T47D (cell line): ENCODE results near the gene NOTCH1.
A peak's percentile ranks its signal among the peaks of the same experiment; 100 is the strongest.

Experiments used
- DNase-seq, 2 experiments: peaks; one replicate each; pipeline versions ENCODE4 v3.0.0 to v3.0.0-alpha.2; 2011 to 2012; ENCODE audit warnings: low read depth in 1 of 2, low spot score in 1 of 2
- JUND ChIP-seq: IDR thresholded peaks from 2 replicates; pipeline ENCODE4 v1.6.1; 2012; ENCODE audit warnings: low read depth
- in situ Hi-C: cut with HindIII; loops from 2 replicates; pipeline ENCODE4 v1.10.0; 2016; ENCODE audit warnings: low sequenced_read_pairs, low pct_unique_long_range_greater_than_20kb

The NOTCH1 gene

DNA sequence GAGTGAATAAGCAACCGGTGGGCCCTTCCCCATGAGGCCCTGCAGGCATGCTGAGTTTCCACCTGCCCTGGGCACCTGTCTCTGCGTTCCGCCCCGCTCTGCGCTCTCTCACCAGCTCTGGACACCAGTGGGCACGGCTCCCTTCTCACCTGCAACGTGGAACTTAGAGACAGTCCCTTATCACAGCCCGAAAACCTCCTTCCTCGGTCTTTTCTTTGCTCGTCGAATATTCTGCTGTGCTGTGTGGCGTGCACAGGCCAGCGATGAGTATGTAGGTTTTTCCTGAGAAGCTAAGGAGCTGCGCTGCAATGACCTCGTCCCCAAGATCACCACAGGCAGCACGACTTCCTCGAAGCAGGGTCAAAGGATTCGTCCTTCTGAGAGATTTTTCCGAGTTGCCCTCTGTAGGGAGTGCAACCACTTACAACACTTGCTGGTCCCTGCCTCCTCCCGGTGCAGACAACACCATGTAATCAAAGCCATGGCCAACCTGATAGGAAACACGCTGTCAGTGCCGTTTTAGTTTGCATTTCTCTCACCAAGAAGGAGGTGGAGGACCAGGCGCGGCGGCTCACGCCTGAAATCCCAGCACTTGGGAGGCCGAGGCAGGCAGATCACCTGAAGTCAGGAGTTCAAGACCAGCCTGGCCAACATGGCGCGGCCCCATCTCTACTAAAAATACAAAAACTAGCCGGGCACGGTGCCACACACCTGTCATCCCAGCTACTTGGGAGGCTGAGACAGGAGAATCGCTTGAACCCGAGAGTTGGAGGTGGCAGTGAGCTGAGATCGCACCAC lies 27.2 kb upstream of the NOTCH1 start:
- TF ChIP-seq JUND: no peak
- in situ Hi-C loops: no loop called here
- DNase-seq: no peak

DNA sequence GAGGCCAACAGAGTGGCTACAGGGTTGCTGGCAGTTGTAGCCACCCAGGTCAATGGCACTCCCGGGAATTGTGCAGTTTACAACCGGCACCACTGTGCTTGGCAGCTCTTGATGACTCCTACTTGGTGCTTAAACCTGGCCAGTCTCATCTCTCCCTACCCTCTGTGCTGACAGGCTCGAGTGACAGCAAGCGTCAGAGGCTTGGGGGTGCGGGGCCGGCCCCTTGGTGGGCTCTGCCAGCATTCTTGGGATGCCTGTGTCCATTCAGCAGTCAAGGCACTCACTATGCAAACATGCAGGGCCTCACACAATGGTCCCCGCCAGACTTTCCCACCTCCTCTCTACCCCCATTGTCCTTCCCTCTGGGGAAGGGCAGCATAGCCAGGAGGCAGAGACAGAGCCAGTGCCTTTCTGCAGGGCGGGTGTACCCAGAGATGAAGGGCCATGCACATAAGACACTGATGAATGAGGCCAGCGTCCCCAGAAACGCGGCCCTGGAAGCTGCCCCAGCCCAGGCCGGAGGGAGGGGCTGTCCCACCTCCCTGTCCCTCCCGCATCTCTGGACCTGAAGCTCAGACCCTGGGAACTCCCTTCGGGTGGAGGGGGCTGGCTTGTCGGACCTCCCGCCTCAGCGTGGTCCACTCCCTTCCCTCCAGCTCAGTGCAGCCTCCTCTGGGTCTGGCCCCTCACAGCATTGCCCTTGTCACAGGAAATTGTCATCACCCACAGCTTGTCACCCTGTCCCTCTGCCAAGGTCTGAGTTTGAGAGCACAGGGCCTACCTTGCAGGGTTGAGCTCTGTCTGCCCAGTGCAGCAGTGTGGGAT lies 26.4 kb upstream of the NOTCH1 start:
- no peak for TF ChIP-seq JUND
- in situ Hi-C loops: no loop called here
- peak in 1 of 2 experiments; percentile 36 for DNase-seq

GRCh38 chr9:136571531-136571930 lies 25.7 kb upstream of the NOTCH1 start:
- no peak for TF ChIP-seq JUND
- no peak for DNase-seq
- in situ Hi-C loops: no loop called here

DNA sequence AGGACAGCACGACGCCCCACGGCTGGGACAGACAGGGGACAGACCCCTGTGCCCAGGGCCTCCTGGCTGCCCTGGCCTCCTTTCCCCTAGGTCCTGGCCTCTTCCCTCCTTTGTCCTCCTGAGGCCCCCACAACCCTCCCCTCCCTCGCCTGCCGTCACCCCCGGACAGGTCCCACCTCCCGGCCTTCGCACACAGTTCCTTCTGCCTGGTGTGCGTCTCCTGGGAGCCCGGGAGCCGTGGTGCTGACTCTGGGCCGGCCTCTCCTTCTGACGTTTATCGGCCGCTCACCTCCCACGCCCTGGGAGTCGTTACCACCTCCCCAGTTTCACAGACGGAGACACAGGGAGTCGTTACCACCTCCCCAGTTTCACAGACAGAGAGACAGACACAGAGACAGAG lies 25.1 kb upstream of the NOTCH1 start:
- no peak for TF ChIP-seq JUND
- DNase-seq: no peak
- in situ Hi-C loops: no loop called here

DNA sequence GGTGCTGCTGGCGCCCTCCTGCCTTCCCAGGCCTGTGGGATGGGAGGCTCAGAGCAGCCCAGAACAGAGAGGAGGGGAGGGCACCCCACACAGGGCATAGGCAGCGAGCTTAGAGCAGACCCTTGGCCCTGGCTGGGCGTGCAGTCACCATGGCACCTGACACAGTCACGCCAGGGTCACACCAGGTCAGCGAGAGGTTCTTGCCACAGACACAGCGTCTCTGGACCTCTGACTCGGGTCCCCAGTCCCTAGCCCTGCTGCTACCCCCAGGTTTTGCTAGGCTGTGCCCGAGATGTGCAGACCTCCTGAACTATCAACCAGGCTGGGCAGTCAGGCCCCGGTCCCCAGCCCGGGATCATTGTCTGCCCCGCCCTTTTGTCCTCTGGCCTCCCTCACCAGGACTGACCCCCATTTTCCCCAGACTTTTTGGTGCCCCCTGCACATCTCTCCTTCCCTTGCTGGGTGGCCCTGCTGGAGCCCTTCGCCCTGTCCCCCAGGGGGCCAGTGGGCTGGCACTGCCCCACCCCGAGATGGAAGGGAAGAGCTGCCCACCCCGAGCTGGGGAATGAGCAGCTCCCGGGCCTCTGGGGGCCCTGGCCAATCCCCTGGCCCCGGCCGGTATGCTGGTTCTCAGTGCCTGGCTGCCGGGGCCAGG lies 24.5 kb upstream of the NOTCH1 start:
- TF ChIP-seq JUND: no peak
- no peak for DNase-seq
- in situ Hi-C loops: no loop called here

- DNase-seq: no peak
- in situ Hi-C loops: no loop called here
- no peak for TF ChIP-seq JUND
Measured at GRCh38 chr9:136569526-136570148, 23.8 kb upstream of the NOTCH1 start.

- in situ Hi-C loops: no loop called here
- no peak for TF ChIP-seq JUND
- DNase-seq: no peak
Measured at GRCh38 chr9:136568288-136569081, 22.6 kb upstream of the NOTCH1 start.

DNA sequence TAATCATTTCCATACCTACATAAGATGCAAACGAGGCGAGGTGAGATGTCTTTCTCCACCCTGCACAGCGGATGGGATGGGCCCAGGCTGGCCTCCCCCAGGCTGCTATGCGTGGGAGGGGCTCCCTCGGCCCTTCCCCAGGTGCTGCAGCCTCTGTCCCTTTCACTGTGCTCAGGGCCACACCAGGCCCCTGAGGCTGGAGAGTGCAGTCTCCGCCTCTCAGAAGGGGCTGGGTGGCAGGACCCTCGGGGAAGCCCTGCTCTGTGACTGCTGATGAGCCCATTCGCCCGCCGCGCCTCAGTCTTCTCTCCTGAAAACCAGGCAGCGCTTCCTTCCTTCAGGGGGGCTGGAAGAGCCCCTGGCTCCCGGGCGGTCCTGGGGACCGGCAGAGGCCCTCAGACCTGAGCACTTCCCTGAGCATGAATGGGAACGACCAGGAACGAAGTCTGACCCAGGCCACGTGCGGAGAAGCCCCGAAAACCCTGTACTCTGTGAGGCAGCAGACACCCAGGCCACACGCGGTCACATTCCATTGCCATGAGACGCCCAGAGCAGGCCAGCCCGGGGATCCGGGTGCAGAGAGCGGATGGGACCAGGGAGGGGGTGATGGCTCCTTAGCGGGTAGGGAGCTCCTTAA lies 21.9 kb upstream of the NOTCH1 start:
- DNase-seq: peak; percentile 89 to 92
- no peak for TF ChIP-seq JUND
- in situ Hi-C loops: no loop called here

- in situ Hi-C loops: no loop called here
- TF ChIP-seq JUND: no peak
Measured at GRCh38 chr9:136566901-136567300, 21.1 kb upstream of the NOTCH1 start.

DNA sequence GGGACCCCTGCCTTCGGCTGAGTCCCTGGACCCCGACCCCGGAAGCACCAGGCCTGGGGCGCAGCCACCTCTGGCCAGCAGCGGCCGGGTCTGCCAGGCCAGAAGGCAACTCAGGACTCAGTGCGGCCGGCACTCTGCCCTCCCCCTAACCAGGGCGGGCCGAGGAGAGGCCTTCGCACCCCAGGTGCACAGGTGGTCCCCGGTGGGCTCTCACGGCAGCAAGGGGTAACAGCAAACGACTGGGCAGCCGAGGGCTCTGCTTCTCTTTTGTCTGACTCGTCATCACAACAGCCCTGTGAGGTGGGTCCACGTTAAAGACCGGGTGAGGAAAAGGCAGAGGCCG lies 20.7 kb upstream of the NOTCH1 start:
- in situ Hi-C loops: no loop called here
- no peak for DNase-seq
- no peak for TF ChIP-seq JUND

More at GRCh38 chr9:136566901-136567300, 21.1 kb upstream of the NOTCH1 start:
- DNase-seq: no peak

- no peak for TF ChIP-seq JUND
- in situ Hi-C loops: no loop called here
- no peak for DNase-seq
Measured at GRCh38 chr9:136565715-136566552, 20.1 kb upstream of the NOTCH1 start.
